Muscle of leg (tissue), 11 donors: ENCODE results near the gene MROH2A. TPM values are rescaled to one million over a fixed set of nuclear protein-coding genes. Genes with fewer than 3 reads are reported as not detected.

Source experiments
- DNase-seq: peaks from one replicate; pipeline ENCODE4 v3.0.0; 2013
- H3K27ac ChIP-seq: one replicate; pipeline ENCODE4 v1.5.1; 2013; ENCODE audit warnings: mild to moderate bottlenecking, low read length, control low read depth
- H3K27me3 ChIP-seq: one replicate; pipeline ENCODE4 v1.6.1; 2013; ENCODE audit warnings: low read length; ENCODE audit not compliant: control insufficient read depth, insufficient read depth
- H3K36me3 ChIP-seq: one replicate; pipeline ENCODE4 v1.6.1; 2013; ENCODE audit warnings: low read length; ENCODE audit not compliant: control insufficient read depth, insufficient read depth
- H3K4me1 ChIP-seq: one replicate; pipeline ENCODE4 v1.6.1; 2013; ENCODE audit warnings: low read length; ENCODE audit not compliant: control insufficient read depth, insufficient read depth
- H3K4me3 ChIP-seq: one replicate; pipeline ENCODE4 v1.5.1; 2013; ENCODE audit warnings: low read length, control low read depth
- H3K9me3 ChIP-seq: replicated peaks from 2 replicates; pipeline ENCODE4 v1.6.1; 2013; ENCODE audit warnings: low read depth, low read length; ENCODE audit not compliant: control insufficient read depth
- WGBS: methylation state at CpG from one replicate; pipeline ENCODE4 v1.1.5; 2013; ENCODE audit warnings: missing lambda C conversion rate; ENCODE audit not compliant: insufficient coverage; 5-methylcytosine and 5-hydroxymethylcytosine counted together
- polyA plus RNA-seq, 8 donors: library from polyadenylated mRNA; unstranded; fragments of 120-200 nt; gene quantifications; one replicate each; pipeline versions ENCODE4 v1.2.1 to v1.2.3, GENCODE V29; 2013; ENCODE audit warnings: inconsistent platforms in 1 of 8, low replicate concordance in 1 of 8; ENCODE audit not compliant: insufficient read length in 8 of 8, insufficient read depth in 1 of 8
- total RNA-seq: library from RNA; stranded (reverse); fragments of 120-200 nt; gene quantifications from one replicate; pipeline ENCODE4 v1.2.4, GENCODE V29; 2013

Gene MROH2A
- total and polyA plus RNA-seq, 9 donors = not detected

DNA sequence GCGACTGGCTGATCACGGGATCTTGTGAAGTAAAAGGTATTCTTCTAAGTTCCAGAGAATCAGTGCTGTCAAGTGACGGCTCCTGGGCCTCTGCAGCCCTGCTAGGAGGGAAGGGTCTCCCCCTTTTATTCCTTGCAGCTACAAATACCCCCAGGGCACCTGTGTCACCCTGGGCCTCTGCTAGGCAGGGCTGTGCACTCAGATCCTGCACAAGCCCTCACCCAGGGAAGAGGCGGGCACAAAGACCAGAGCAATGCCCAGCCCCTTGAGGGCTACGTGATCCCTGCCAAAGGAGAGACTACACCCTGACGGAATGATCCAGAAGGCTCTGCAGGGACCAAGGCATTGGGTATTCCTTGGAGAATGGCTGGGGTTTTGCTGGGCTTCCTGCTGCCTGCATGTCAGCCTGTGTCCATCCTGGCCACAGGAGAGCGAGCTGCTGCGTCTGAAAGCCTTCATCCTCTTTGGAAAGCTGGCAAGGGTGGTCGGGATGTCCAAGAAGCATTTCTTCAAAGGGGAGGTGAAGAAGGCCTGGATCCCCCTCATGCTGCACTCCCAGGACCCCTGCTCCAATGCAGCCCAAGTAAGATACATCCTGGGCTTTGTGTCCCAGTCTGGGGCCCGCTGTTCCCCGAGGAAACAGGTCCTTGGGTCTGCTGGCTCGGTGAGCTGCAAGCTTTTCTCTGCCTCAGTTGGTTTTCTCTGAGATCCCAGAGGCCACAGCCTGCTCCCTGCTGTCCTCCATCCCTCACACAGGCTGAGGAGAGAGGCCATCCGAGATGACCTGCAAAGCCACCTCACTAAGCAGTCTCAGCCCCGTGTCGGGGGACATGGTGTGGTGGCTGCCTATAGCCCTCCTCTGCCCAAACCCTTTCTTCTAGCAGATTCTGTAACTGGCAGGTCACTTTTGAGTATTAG, 51.3 kb downstream of the MROH2A start:
- DNase-seq = no peak
- WGBS = 75% methylated on average over 10 of the region's 15 CpGs
- H3K27ac ChIP-seq = no peak overlapping the region
- H3K4me1 ChIP-seq = peaks cover 14% of the 10 kb centered on the region
- H3K4me3 ChIP-seq = no peak overlapping the region
- H3K36me3 ChIP-seq = peaks cover 6% of the 10 kb centered on the region
- H3K27me3 ChIP-seq = peaks cover 2% of the 10 kb centered on the region
- no peaks in the 10 kb centered on the region for H3K9me3 ChIP-seq

GRCh38 chr2:233830111-233830802, 52.1 kb downstream of the MROH2A start:
- Histone ChIP-seq H3K4me1 (peaks cover 14% of the 10 kb centered on the region), H3K4me3 (no peak overlapping the region), H3K9me3 (no peaks in the 10 kb centered on the region), H3K27me3 (peaks cover 2% of the 10 kb centered on the region), H3K36me3 (peaks cover 7% of the 10 kb centered on the region), H3K27ac (no peak overlapping the region)
- no peak for DNase-seq
- WGBS = 100% methylated on average over 3 of the region's 6 CpGs

GRCh38 chr2:233831011-233831721, 53.0 kb downstream of the MROH2A start:
- H3K9me3 ChIP-seq = no peaks in the 10 kb centered on the region
- no peak for DNase-seq
- 68% methylated on average over 12 of the region's 14 CpGs for WGBS

GRCh38 chr2:233831861-233832260, 53.7 kb downstream of the MROH2A start:
- DNase-seq = no peak
- 92% methylated on average over 6 of the region's 6 CpGs for WGBS
- peaks cover 14% of the 10 kb centered on the region for H3K4me1 ChIP-seq
- peaks cover 2% of the 10 kb centered on the region for H3K27me3 ChIP-seq
- no peak overlapping the region for H3K4me3 ChIP-seq
- H3K9me3 ChIP-seq = no peaks in the 10 kb centered on the region
- H3K27ac ChIP-seq = no peak overlapping the region
- peaks cover 21% of the 10 kb centered on the region for H3K36me3 ChIP-seq

More at GRCh38 chr2:233831011-233831721, 53.0 kb downstream of the MROH2A start:
- peaks cover 2% of the 10 kb centered on the region for H3K27me3 ChIP-seq
- H3K36me3 ChIP-seq = peaks cover 16% of the 10 kb centered on the region
- H3K4me3 ChIP-seq = no peak overlapping the region
- H3K27ac ChIP-seq = no peak overlapping the region
- H3K4me1 ChIP-seq = peaks cover 14% of the 10 kb centered on the region

DNA sequence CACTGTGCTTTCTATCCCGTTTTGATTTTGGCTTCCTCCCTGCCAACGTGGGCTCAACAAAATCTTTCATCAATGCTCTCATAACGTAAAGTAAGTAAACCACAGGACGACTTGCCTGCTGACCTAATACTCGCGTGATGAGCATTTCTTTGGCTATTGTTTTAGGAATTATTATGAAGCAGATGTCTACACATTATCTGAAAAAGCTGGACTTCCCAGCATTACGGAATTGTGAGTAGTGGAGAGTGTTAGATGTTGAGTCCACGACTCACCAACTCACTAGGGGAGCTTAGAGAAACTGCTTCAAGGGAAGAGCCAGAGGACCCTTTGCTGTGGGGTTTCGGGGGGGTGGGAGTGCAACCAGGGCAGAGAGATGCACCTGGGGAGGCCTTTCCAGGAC, 54.3 kb downstream of the MROH2A start:
- Histone ChIP-seq H3K9me3 (no peaks in the 10 kb centered on the region), H3K4me3 (no peak overlapping the region), H3K27ac (no peak overlapping the region), H3K4me1 (peaks cover 14% of the 10 kb centered on the region), H3K36me3 (peaks cover 21% of the 10 kb centered on the region), H3K27me3 (peaks cover 2% of the 10 kb centered on the region)
- 43% methylated on average over 1 of the region's 9 CpGs for WGBS
- DNase-seq = peak; percentile 46

- H3K27ac ChIP-seq = peak overlapping the region; percentile 7
- peaks cover 21% of the 10 kb centered on the region for H3K36me3 ChIP-seq
- 33% methylated on average over 1 of the region's 7 CpGs for WGBS
- H3K4me1 ChIP-seq = peaks cover 14% of the 10 kb centered on the region
- peaks cover 2% of the 10 kb centered on the region for H3K27me3 ChIP-seq
- no peaks in the 10 kb centered on the region for H3K9me3 ChIP-seq
- peak; percentile 54 for DNase-seq
- no peak overlapping the region for H3K4me3 ChIP-seq
Observed at GRCh38 chr2:233832869-233833311, 54.8 kb downstream of the MROH2A start.

DNA sequence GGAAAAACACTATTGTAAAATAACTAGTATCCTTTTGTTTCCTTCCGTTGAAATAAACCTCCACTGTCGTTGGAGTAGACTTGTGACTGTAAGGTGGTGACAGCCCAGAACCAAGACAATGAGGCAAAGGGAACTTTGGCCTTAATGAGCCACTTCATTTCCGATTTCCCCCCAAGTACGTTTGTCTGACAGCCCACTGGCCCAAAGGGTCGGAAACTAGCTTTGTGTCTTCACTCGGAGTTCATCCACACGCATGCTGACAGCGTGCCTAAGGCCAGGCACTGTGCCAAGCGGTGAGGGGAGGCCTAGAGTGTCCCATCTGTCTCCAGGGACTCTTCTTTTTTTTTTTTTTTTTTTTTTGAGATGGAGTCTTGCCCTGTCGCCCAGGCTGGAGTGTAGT, 55.2 kb downstream of the MROH2A start:
- Histone ChIP-seq H3K36me3 (peaks cover 21% of the 10 kb centered on the region), H3K4me3 (no peak overlapping the region), H3K27ac (no peak overlapping the region), H3K4me1 (peaks cover 14% of the 10 kb centered on the region), H3K9me3 (no peaks in the 10 kb centered on the region), H3K27me3 (peaks cover 2% of the 10 kb centered on the region)
- peak; percentile 53 for DNase-seq
- 44% methylated on average over 5 of the region's 10 CpGs for WGBS

DNA sequence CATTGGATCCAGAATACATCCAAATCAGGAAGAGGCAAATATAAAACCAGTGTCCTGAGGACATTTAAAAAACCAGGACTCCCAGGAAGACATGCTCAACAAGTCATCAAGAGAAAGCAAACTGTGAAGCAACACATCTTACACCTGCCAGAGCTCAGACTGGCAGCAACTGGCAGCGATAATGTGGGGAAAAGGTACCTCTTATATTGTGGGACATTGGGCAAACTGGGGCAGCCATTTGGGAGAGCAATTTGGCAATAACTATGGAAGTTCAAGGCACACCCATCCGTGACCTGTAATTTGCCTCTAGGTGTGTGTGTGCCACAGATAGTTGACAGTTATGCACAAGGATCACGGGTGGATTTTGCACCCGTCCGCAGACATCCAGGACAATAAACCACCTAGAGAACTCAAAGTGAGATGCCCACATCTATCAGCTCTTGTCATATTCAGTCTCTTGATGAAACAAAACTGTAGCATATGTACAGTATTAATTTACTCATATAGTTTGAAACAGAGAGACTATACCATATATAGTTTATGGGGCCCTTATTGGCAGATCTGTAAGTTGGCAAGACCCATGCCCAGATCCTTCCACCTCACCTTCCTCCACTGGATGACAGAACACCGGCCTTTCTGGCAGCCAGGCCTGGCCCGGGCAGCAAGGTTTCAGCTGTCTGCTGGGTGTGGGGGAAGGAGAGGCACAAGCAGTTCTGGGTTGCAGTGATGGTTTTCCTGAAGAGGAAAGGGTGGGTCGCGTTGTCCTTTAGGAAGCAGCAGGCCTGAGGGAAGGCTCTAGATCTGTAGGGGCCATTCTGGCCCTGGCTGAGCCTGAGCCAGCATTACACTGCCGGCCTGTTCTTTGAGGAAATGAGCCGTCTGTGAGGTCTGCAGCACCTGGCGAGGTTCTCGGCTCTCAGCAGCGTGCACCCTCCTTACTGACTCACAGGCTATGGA, 57.4 kb downstream of the MROH2A start:
- DNase-seq = no peak
- peaks cover 14% of the 10 kb centered on the region for H3K4me1 ChIP-seq
- no peaks in the 10 kb centered on the region for H3K9me3 ChIP-seq
- H3K4me3 ChIP-seq = no peak overlapping the region
- 85% methylated on average over 6 of the region's 14 CpGs for WGBS
- H3K36me3 ChIP-seq = peaks cover 39% of the 10 kb centered on the region
- H3K27ac ChIP-seq = no peak overlapping the region
- no peaks in the 10 kb centered on the region for H3K27me3 ChIP-seq

- Histone ChIP-seq H3K4me3 (no peak overlapping the region), H3K36me3 (peaks cover 46% of the 10 kb centered on the region), H3K9me3 (no peaks in the 10 kb centered on the region), H3K27ac (no peak overlapping the region), H3K27me3 (no peaks in the 10 kb centered on the region), H3K4me1 (peaks cover 14% of the 10 kb centered on the region)
- no peak for DNase-seq
- 100% methylated on average over 1 of the region's 7 CpGs for WGBS
Observed at GRCh38 chr2:233836359-233836758, 58.2 kb downstream of the MROH2A start.
